Glomerular endothelial cell (primary cell): Measurements from ENCODE around the gene ACP7. TPM values are rescaled to one million over a fixed set of nuclear protein-coding genes. Genes with fewer than 3 reads are reported as not detected.

Experiments
- total RNA-seq: library from RNA; depleted of rRNA; stranded (reverse); fragments of >200 nt; gene quantifications from 2 replicates; pipeline ENCODE4 v1.2.3, GENCODE V29; 2015

The ACP7 gene
- total RNA-seq, 1 donor from 2014 or later, result not detected

Other genes with a start within 250 kb of the ACP7 start
- gene HNRNPL, start 234.4 kb upstream of the ACP7 start, total RNA-seq, result 218 and 237 TPM in 2 replicates
- 3.3 and 5.8 TPM in 2 replicates for gene RINL, start 206.1 kb upstream of the ACP7 start, total RNA-seq
- 96.2 and 101 TPM in 2 replicates for gene SIRT2, start 184.8 kb upstream of the ACP7 start, total RNA-seq
- 19.5 and 36.9 TPM in 2 replicates for gene NFKBIB, start 184.4 kb upstream of the ACP7 start, total RNA-seq
- gene CCER2, start 172.2 kb upstream of the ACP7 start, total RNA-seq, result not detected in 2 replicates
- 21.8 and 26.6 TPM in 2 replicates for gene SARS2, start 153.6 kb upstream of the ACP7 start, total RNA-seq
- 36.3 and 43.4 TPM in 2 replicates for gene MRPS12, start 153.4 kb upstream of the ACP7 start, total RNA-seq
- gene FBXO17, start 108.6 kb upstream of the ACP7 start, total RNA-seq, result 12.2 and 23.1 TPM in 2 replicates
- 6.0 and 15.0 TPM in 2 replicates for gene FBXO27, start 51.8 kb upstream of the ACP7 start, total RNA-seq
- gene PAK4, start 41.4 kb downstream of the ACP7 start, total RNA-seq, result 26.4 and 36.6 TPM in 2 replicates
- gene NCCRP1, start 112.6 kb downstream of the ACP7 start, total RNA-seq, result not detected in 2 replicates
- gene SYCN, start 119.9 kb downstream of the ACP7 start, total RNA-seq, result not detected in 2 replicates
- gene IFNL3, start 160.6 kb downstream of the ACP7 start, total RNA-seq, result not detected in 2 replicates
- not detected in 2 replicates for gene IFNL4, start 164.5 kb downstream of the ACP7 start, total RNA-seq
- gene IFNL2, start 184.0 kb downstream of the ACP7 start, total RNA-seq, result not detected in 2 replicates
- gene IFNL1, start 212.0 kb downstream of the ACP7 start, total RNA-seq, result not detected in 2 replicates
- 0.34 and 1.2 TPM in 2 replicates for gene LRFN1, start 236.5 kb downstream of the ACP7 start, total RNA-seq